ENCODE results near the gene AP1G2.
A peak's percentile ranks its signal among the peaks of the same experiment; 100 is the strongest.

Gene AP1G2

DNA sequence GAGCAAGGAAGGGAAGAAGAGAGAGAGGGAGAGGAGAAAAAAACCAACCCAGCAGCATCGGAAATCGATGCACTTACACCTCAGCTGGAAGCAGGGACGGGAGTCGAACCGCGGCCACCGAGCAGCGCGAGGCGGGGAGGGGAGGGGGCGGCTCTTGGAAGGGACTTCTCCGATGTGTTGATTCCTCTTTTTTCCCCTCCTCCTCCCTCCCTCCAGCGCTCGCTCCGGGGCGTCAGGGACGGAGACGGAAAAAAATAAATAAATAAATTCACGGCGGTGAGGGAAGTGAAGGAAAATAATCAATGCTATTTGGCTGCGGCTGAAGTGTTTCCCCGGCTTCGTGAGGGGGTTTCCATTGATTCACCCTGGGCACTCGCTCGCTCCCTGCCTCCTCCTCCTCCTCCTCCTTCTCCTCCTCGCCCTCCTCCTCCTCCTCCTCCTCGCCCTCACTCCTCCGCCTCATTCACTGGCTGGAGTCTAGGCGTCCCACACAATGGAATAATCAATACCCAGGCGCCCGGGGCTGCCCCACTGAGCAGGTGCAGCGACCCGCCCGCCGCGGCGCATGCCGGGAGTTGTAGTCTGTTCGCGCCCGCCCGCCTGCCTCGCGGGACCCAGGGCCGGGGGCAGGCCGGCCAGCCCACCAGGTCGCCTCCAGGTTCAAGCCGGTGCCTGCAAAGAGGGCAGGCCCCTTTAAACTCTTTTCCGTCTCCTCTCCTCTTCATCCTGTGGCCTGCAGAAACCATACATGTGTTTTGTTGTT, 16.1 kb downstream of the AP1G2 start, which contains the start of gene ZFHX2:
Gene ZFHX2, minus strand, starts transcription at position 500 of the 763 bp plus-strand sequence. CDS start 16,440 bp downstream, outside the sequence.
- DNase-seq (ENCODE audit: insufficient read length, low spot score) = peak; percentile 87

DNA sequence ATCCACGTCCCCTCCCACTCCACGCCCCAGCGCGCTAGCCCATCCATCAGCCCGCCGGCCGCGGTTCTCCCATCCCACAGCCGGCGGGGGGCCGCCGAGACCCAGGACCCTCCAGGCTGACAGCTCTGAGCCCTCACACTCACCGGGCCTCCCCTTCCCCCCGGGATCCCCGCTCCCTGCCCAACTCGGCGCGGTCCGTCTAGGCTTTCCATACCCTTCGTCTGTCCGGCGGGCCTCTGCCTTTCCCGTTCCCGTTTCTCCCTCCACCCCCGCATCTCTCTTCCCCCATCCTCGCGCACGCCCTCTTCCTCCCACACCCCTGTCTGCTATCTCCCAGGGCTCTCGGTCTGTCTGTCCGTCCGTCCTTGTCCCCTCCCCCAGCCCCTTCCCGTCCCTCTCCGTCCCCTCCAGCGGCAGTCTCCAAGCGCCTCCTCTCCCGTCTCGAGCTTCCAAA, 16.8 kb downstream of the AP1G2 start:
- TF ChIP-seq TAF1 (IDR thresholded peaks at IDR 0.05; ENCODE audit: low read depth, low read length) (no peak), POLR2A (IDR thresholded peaks at IDR 0.05; ENCODE audit: low read depth, low read length) (no peak), PAX5 (IDR thresholded peaks at IDR 0.05; ENCODE audit: insufficient read depth, low read length, severe bottlenecking) (no peak), POU2F2 (IDR thresholded peaks at IDR 0.05; ENCODE audit: low read depth, low read length) (no peak), SPI1 (IDR thresholded peaks at IDR 0.05; ENCODE audit: low read depth, low read length) (no peak), POLR2AphosphoS5 (IDR thresholded peaks at IDR 0.05; ENCODE audit: low read depth, low read length) (no peak)
- no peak for DNase-seq (ENCODE audit: insufficient read length, low spot score)
- no peak for FAIRE-seq

More for the DNA sequence above, 16.1 kb downstream of the AP1G2 start, which contains the start of gene ZFHX2:
- TF ChIP-seq POU2F2 (IDR thresholded peaks at IDR 0.05; ENCODE audit: low read depth, low read length) (0 out of 2 replicates have a peak, but pooled peaks have one; percentile 34), POLR2A (IDR thresholded peaks at IDR 0.05; ENCODE audit: low read depth, low read length) (no peak)
- FAIRE-seq = peak; percentile 64

DNA sequence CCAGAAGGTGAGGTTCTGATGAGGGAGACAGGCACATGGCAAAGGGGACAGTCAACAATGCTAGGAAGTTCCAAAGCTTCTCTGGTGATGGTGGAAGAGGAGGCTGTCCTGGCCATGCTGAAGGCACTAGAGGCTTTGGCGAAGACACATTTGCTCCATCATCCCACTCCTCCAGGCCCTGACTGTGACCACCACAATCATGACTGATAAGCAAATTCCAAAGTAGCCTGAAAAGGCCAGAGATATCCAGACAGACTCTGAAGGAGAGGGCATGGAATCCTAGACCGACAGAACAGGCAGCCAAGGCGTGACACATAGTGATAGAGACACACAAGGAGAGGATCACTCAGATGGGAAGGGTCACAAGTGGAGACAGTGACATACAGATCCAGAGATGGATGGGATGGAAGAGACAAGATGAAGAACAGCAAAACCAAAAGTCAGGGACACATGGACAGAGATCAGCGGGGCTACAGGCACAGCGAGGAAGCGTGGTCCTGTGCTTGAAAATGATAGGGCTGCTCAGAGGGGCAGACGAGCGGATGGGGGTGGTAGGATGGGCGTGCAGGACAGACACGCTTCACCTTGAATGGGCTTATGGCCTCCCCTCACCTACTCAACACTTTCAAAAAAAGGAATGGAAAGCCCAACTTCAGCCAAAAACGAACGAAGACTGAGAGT, 17.3 kb downstream of the AP1G2 start:
- DNase-seq (ENCODE audit: insufficient read length, low spot score) (no peak), FAIRE-seq (peak; percentile 38)
- TF ChIP-seq POLR2AphosphoS5 (IDR thresholded peaks at IDR 0.05; ENCODE audit: low read depth, low read length) (no peak), TAF1 (IDR thresholded peaks at IDR 0.05; ENCODE audit: low read depth, low read length) (no peak), POU2F2 (IDR thresholded peaks at IDR 0.05; ENCODE audit: low read depth, low read length) (no peak)

DNA sequence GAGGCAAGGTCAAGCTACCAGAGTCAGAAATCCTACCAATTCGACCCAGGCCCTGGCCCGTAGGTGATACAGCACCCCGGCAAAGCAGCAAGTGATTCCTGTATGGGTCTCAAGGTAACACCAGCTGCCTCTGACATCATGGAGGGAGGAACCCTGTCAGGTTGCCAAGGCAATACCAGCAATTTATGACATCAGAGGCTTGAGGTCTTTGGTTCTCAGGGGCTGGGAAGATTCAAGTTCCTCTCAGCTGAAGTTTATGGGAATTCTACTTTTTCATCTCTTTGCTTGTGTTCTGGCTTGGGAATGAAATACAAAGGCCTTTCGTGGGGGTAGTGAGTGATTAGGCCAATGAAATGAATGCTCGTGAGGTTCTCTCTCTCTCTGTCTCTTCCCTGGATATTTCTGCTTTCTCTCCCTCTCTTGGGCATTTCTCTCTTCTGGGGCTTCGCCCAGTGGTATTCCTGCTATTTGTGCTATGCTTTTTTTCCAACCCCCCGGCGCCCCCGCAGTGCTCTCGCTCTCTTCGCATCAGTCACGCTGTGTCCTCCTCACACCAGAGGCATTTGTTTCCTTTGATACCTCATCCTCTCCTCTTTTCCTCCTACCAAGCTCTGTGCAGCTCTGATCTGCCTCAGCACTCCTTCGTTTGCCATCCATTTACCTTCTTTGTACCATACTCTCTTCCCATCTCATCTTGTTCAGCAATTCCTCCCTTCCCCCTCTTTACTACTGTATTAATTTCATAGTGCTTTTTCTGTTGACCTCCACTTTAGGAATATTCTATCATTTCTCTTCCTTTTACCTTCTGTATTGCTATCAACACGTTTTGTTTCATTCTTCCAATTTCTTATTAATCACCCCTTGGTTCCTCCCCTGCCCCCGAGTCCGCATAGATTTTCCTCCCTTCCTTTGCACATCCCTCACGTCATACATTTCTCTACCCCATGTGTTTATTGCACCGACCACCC, 19.0 kb downstream of the AP1G2 start:
- no peak for FAIRE-seq
- TF ChIP-seq PAX5 (IDR thresholded peaks at IDR 0.05; ENCODE audit: insufficient read depth, low read length, severe bottlenecking) = no peak
- no peak for TF ChIP-seq POLR2A (IDR thresholded peaks at IDR 0.05; ENCODE audit: low read depth, low read length)
- no peak for TF ChIP-seq TAF1 (IDR thresholded peaks at IDR 0.05; ENCODE audit: low read depth, low read length)
- TF ChIP-seq SPI1 (IDR thresholded peaks at IDR 0.05; ENCODE audit: low read depth, low read length) = no peak
- TF ChIP-seq POLR2AphosphoS5 (IDR thresholded peaks at IDR 0.05; ENCODE audit: low read depth, low read length) = no peak
- TF ChIP-seq POU2F2 (IDR thresholded peaks at IDR 0.05; ENCODE audit: low read depth, low read length) = no peak
- no peak for DNase-seq (ENCODE audit: insufficient read length, low spot score)

DNA sequence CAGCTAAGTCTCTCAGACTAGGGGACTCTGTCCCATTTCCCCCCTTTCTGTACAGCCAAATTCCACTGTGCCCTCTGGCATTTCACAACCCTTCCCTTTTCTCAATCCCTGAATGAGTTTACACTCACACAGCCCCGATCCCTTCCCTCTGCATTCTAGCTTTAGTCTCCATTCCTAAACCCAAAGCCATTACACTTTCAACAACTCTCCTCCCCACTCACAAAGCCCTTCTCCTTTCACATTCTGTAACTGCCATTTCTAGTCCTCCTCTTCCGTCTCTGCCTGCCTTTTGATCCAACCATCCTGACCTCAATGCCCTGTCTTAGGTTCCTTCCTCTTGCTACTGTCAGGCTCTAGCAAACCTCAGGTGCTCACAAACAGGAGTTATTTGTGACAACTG, 19.7 kb downstream of the AP1G2 start:
- FAIRE-seq (no peak), DNase-seq (ENCODE audit: insufficient read length, low spot score) (no peak)
- TF ChIP-seq PAX5 (IDR thresholded peaks at IDR 0.05; ENCODE audit: insufficient read depth, low read length, severe bottlenecking) = no peak

DNA sequence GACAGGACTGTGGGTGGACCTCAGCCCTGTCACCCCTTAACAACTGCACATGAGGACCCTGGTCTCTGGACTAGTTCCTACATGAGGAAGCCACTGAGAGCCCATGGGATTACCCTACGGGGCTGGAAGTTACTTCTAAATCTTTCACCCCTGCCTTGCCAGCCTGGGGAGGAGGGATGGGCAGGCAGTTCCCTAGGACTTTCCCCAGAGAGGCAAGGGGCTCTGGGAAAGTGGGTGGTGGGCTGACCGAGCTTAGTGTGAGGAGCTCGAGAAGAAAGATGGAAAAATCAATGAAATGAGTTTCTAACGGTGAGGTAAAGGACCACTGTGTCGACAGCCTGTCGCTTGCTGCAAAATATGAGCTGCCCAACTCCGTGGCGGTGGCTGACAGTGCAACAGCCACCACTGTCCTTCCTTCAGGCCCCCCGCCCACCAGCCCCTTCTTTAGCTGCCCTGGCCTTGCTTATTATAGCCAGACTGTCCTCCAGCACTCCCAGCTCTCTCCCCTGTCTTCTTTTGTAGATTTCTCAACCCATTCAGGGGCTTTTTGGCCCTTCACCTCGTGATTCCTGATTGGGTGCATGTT, 21.0 kb downstream of the AP1G2 start:
- TF ChIP-seq POLR2A (IDR thresholded peaks at IDR 0.05; ENCODE audit: low read depth, low read length) (no peak), PAX5 (IDR thresholded peaks at IDR 0.05; ENCODE audit: insufficient read depth, low read length, severe bottlenecking) (no peak)
- no peak for DNase-seq (ENCODE audit: insufficient read length, low spot score)
- no peak for FAIRE-seq

DNA sequence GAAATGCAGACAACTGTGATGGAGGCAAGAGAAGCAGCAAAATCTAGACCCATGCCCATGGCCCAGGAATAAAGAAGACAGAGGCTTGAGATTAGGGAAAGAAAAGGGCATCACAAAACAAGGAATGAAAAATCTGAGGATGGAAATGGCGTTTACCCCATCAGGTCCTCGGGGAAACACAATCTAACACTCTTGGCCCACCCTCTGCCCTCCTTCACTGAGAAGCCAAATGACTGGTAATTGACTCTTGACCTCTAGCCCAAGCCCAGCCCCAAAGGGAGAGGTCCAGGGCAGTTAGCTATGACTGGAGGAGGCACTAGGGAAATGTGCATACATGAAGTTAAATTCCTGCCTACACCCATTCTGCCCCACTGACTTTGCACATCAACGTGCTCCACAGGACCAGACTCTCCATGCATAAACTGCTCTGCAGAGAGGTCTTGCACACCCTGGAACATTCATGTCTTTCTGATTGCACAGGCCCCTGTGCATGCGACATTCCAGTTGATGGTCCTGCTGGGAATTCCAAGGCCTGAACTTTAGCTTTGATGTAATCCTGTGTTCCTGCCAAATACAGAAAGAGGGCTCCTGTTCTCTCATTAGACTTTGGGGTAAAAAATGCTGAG, 21.7 kb downstream of the AP1G2 start:
- FAIRE-seq (no peak), DNase-seq (ENCODE audit: insufficient read length, low spot score) (no peak)
- TF ChIP-seq SPI1 (IDR thresholded peaks at IDR 0.05; ENCODE audit: low read depth, low read length) (no peak), POLR2A (IDR thresholded peaks at IDR 0.05; ENCODE audit: low read depth, low read length) (no peak), POU2F2 (IDR thresholded peaks at IDR 0.05; ENCODE audit: low read depth, low read length) (no peak), PAX5 (IDR thresholded peaks at IDR 0.05; ENCODE audit: insufficient read depth, low read length, severe bottlenecking) (no peak), TAF1 (IDR thresholded peaks at IDR 0.05; ENCODE audit: low read depth, low read length) (no peak)

DNA sequence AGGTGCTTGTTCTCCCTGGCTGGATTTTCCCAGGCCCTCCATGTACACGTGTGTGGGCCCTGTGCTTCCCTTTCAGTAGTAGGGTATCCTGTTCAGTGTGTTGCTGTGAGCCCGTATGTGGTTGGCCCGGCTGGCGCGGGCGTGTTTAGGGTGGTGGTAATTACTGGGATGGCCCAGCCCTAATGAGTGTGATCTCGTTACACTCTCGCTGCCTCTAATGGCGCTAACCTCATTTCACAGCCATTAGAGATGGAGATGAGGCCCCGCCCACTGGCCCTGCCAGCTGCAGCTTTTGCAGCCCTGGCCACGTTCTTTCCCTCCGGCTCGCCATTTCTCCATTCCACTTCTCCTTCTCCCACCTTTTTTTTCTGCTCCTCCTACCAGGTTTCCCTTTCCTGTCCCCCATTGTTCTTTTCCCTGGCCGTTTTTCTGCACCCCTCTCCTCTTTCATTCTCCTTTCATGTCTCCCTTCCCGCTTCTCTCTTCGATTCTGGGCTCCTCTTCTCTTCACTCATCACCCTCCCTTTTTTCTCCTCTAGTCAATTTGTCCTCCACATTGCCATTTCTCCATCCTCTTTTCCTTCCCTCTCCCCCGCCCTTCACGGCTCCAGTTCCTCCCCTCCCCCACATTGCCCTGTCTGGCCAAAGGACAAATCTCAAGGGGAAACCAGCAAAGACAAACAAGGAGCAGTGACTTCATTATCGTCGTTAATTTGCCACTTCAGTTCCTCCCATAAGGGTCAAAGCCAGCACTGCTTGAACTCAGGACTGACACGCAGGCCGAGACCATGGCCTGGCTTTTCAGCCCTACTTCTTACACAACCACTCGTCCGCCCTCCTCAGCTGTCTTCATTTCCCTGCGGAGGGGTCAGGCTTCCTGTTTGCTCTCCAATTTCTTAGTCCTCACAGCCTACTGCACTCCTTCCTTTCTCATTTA, 22.8 kb downstream of the AP1G2 start:
- FAIRE-seq = no peak
- TF ChIP-seq POLR2A (IDR thresholded peaks at IDR 0.05; ENCODE audit: low read depth, low read length) = no peak
- TF ChIP-seq PAX5 (IDR thresholded peaks at IDR 0.05; ENCODE audit: insufficient read depth, low read length, severe bottlenecking) = no peak
- TF ChIP-seq SPI1 (IDR thresholded peaks at IDR 0.05; ENCODE audit: low read depth, low read length) = no peak
- TF ChIP-seq TAF1 (IDR thresholded peaks at IDR 0.05; ENCODE audit: low read depth, low read length) = no peak
- TF ChIP-seq POLR2AphosphoS5 (IDR thresholded peaks at IDR 0.05; ENCODE audit: low read depth, low read length) = no peak
- no peak for TF ChIP-seq POU2F2 (IDR thresholded peaks at IDR 0.05; ENCODE audit: low read depth, low read length)
- no peak for DNase-seq (ENCODE audit: insufficient read length, low spot score)

All from GM12891 (cell line).